NT2/D1 (cell line): ENCODE results near the gene AFP.

Experiments
- SUZ12 ChIP-seq: IDR thresholded peaks from 2 replicates; pipeline ENCODE4 v1.6.1; 2011; ENCODE audit not compliant: insufficient read length, insufficient read depth; ENCODE audit errors: extremely low read depth
- YY1 ChIP-seq: IDR thresholded peaks from 2 replicates; pipeline ENCODE4 v1.6.1; 2011; ENCODE audit not compliant: insufficient read length, insufficient read depth
- ZNF274 ChIP-seq: IDR thresholded peaks from 2 replicates; pipeline ENCODE4 v1.6.1; 2011; ENCODE audit warnings: mild to moderate bottlenecking, low read depth, low read length

DNA sequence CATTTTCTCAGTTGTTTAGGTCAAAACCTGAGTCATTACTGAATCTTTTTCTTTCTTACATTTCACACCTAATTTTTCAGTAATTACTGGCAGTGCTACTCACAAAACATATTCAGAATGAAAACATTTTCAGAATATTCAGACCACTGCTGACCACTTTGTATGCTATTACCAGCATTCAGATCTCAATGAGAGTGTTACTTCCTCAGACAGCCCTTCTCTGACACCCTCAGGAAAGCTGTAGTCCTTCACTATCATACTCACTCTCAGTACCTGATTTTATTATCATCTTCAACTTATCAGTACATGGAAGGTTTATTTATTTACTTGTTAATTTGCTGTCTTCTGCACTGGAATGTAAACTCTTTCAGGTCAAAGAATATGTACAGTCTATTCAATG lies 44.2 kb upstream of the AFP start:
- no peak for TF ChIP-seq ZNF274
- no peak for TF ChIP-seq SUZ12
- no peak for TF ChIP-seq YY1
